GM18873 (cell line): ENCODE measurements around the gene SDHA.
"Not testable (repeated sequence)": the region's sequence is repeated elsewhere in the genome, so short reads cannot be mapped to it uniquely, and the experiment has no call there.

Source experiments
- ATAC-seq: cut with Tn5 transposase; IDR thresholded peaks from one replicate; pipeline ENCODE4 v1.9.1; 2021; ENCODE audit warnings: mild to moderate bottlenecking, moderate library complexity, moderate number of reproducible peaks; ENCODE audit not compliant: unreplicated experiment, low FRiP score

Gene SDHA

DNA sequence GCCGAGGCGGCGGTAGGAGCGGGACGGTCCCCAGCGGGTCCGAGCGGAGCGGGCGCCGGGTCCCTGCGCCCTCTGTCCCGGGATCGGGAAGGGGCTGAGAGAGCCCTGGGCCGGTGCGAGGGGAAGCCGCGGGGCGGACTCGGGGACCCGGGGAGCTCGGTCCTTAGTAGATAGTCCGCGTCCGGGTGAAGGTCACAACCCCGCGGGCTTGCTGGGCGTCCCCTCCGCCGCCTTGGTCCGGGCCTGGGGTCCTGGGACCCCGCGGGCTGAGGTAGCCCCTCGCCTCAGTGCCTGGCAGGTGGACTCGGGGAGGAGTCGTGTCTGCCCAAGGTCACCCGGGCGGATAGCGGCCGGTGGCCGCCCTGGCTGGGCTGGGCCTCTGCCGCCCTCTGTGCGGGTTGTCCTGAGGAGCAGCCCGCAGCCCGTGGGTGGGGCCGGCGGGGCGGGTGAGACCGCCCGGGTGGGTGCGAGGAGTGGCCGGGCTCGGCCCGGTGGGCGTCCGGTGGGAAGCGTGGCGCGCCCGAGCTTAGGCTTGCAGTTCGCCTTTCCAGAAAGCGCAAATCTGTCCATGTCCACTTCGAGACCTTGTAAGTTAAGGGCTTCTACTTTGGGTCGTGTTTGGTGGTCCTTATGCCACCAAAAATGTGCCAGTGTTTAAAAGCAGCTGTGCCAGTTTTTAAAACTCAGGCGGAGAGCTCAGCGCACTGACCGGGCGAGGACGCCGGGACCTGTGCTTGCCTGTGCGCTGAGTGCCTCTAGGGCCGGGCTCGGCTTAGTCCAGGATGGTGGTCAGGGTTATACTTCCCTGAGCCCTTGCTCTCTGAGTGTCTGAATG is 554 bp downstream of the SDHA start:
- peak; percentile 25 for ATAC-seq

DNA sequence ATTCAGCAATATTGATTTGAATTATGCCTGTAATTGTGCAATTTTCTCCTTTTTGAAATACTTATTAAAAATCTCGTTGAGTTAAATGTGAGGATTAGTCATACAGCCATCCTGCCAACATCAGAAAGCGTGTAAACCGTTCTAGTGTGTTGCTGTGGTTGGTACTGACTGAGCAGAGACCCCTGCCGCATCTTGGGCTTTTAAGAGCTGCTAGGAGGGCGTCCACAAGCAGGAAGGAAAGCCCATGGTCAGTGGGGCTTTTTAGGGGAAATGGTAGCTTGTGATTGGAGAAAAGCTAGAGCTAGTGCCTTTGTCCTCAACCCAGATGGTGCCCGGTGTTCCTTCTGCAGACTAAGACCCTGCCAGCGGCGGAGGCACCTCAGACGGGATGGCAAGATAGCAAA is 1.3 kb downstream of the SDHA start:
- no peak for ATAC-seq

- ATAC-seq: no peak
Observed at GRCh38 chr5:219991-220390, 1.9 kb downstream of the SDHA start.

- not testable (repeated sequence) for ATAC-seq
Observed at GRCh38 chr5:222951-223715, 5.0 kb downstream of the SDHA start.

- no peak for ATAC-seq
Observed at GRCh38 chr5:223791-224190, 5.7 kb downstream of the SDHA start.

DNA sequence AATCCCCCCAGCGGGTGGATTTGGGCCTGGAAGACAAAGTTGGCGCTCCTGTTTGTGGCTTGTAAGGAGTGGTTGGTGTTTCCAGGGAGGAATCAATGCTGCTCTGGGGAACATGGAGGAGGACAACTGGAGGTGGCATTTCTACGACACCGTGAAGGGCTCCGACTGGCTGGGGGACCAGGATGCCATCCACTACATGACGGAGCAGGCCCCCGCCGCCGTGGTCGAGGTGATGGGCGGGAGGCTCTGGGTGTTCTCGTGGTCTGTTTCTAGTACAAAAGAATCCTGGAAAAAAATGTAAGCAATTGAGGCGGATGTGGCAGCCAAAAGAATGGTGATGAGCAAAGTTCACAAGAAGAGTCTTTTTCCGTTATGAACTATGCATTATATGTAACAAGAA is 7.2 kb downstream of the SDHA start:
- no peak for ATAC-seq

DNA sequence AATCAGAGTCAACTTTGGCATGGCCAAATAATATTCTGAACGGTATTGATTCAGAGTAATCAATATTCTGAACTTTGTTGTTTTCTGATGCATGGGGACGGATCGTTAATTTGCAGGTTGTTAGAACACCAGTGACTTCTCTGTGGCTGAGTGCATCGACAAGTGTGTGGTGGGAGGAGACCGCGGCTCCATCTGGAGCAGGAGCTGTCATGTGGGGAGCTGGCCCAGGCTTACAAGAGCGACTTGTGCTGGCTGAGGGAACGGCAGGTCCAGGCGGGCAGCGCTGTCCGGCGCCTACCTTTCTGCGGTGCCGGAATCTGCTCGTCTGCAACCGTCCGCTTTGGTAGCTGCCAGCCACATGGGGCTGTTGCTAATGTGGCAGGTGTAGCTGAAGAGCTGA is 9.3 kb downstream of the SDHA start:
- ATAC-seq: not testable (repeated sequence)

GRCh38 chr5:228886-229285 is 10.8 kb downstream of the SDHA start:
- no peak for ATAC-seq

- ATAC-seq: no peak
Observed at GRCh38 chr5:230711-231110, 12.6 kb downstream of the SDHA start.

DNA sequence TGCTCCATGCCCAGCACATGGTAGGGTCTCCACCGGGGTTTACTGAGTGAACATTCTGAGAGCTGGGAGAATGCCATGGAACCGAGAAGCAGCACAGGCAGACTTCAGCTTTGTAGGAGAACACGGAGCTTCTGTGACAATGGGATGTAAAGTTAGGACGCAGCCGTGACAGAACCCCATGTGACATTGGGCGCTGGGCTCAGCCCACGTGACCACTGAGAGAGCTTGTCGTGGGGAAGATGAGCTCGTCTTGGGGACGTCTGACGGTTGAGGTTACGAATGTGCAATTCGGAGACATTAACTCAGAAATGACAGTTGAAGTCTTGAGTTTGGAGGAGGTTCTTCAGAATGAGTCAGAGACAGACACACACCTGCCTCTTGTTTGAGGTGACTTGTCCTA is 13.5 kb downstream of the SDHA start:
- ATAC-seq: no peak

DNA sequence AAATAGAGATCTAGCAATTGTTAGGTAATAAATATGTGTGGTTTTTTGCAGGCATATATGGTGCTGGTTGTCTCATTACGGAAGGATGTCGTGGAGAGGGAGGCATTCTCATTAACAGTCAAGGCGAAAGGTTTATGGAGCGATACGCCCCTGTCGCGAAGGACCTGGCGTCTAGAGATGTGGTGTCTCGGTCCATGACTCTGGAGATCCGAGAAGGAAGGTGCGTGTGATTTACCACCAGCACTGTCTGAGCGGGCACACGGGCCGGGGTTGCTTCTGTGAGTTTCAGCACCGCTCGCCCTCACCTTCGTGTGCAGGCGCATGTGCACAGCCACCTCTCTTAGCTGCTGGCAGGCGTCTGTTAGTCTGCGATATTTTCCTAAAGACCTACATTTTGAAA is 15.3 kb downstream of the SDHA start:
- not testable (repeated sequence) for ATAC-seq

GRCh38 chr5:234450-234849 is 16.3 kb downstream of the SDHA start:
- ATAC-seq: no peak

- not testable (repeated sequence) for ATAC-seq
Observed at GRCh38 chr5:235527-235926, 17.4 kb downstream of the SDHA start.

DNA sequence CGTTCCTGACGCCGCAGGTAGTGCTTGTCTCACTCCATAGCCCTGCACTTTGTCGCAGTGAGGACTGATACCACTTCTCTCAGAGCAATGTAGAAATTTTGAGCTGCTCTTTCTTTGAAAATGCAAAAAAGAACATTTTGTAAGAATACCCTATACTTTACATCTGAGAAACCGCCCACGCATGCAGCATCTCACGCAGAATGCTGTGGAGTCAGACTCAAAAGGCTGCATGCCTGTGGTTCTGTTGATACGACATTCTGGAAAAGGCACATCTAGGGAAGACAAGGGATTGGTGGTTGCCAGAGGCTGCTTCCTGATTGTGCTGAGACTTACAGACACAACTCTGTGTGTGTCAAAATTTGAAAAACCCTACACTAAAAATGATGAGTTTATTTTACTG is 19.8 kb downstream of the SDHA start:
- not testable (repeated sequence) for ATAC-seq

GRCh38 chr5:240550-240949 is 22.4 kb downstream of the SDHA start:
- ATAC-seq: not testable (repeated sequence)

GRCh38 chr5:241045-241669 is 23.0 kb downstream of the SDHA start:
- ATAC-seq: not testable (repeated sequence)

DNA sequence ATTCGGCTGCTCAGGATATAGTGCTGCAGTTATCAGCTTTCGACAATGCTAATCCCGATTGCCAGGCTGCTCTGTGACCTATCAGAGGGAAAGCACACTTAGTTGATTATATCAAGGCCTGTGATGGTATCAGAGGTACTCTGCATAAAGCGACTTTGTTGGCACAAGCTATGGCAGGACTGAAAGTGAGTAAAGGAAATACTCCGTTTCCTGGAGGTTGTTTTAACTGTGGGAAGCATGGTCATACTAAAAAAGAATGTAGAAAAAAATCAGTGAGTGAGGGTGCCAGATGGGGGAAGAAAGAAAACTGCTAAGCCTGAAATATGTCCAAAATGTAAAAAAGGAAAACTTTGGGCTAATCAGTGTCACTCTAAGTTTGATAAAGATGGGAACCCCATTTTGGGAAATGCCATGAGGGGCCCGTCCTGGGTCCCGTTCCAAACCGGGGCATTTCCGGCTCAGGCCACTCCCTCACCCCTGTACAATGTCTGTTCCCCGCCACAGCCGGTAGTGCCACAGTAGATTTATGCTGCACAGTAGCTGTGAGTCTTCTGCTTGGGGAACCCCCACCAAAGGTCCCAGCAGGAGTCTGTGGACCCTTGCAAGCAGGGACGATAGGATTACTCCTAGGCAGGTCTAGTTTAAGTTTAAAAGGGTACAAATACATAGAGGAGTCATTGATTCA is 25.7 kb downstream of the SDHA start:
- not testable (repeated sequence) for ATAC-seq

DNA sequence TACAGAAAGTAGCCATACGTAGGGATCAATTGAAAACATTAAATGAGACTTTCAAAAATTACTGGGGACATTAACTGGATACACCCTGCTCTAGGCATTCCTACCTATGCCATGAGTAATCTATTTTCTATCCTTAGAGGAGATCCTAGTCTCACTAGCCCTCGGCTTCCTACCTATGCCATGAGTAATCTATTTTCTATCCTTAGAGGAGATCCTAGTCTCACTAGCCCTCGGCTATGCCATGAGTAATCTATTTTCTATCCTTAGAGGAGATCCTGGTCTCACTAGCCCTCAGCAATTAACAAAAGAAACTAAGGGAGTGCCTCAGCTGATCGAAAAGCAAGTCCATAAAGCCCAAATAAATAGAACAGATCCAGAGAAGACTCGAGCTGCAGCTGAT is 27.6 kb downstream of the SDHA start:
- ATAC-seq: not testable (repeated sequence)

GRCh38 chr5:250396-250795 is 32.3 kb downstream of the SDHA start:
- not testable (repeated sequence) for ATAC-seq

DNA sequence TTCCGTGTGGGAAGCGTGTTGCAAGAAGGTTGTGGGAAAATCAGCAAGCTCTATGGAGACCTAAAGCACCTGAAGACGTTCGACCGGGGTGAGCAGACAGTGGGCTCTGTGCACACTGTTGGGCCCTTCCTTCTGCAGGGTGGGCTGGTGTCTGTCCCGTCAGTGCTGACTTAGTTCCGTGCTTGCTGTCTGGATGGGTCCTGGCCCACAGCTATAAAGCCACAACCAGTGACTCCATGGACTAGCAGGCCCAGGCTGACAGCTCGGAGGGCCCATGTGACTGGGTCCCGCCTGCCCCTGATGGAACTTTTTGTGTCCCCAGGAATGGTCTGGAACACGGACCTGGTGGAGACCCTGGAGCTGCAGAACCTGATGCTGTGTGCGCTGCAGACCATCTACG is 32.9 kb downstream of the SDHA start:
- not testable (repeated sequence) for ATAC-seq

DNA sequence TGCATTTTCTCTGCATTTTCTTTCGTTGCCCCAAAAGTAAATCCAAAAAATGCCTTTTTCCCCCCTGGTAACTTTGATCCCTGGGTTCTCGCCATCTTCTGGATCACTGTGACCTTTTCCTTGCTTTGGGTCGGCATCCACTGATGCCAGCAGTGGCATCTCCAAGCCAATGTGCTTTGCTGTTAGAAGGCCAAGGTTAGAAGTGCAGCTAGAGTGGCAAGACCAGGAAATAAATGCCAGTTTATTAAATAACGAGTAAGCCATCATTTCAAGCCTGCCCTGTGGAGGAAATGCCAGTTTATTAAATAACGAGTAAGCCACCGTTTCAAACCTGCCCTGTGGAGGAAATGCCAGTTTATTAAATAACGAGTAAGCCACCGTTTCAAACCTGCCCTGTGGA is 33.4 kb downstream of the SDHA start:
- not testable (repeated sequence) for ATAC-seq
